ENCODE measurements around the gene PREP.

Gene PREP

DNA sequence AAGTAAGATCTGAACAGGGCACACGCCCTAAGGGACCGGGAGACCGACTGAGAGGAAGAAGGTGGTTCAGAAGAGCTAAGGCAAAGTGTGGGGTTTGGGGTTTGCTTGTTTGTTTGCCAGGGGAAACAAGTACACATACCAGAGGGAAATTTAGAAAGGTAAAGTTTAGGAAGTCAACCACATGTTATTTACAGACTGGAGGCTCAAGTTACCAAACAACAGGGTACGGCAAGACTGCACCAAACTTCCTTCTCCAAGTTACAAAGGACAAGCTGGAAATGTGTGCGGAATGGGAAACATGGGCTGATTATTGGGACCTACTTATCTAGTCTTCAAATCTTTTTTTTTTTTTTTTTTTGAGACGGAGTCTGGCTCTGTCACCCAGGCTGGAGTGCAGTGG lies 11.2 kb downstream of the PREP start:
- DNase-seq, result no peak

DNA sequence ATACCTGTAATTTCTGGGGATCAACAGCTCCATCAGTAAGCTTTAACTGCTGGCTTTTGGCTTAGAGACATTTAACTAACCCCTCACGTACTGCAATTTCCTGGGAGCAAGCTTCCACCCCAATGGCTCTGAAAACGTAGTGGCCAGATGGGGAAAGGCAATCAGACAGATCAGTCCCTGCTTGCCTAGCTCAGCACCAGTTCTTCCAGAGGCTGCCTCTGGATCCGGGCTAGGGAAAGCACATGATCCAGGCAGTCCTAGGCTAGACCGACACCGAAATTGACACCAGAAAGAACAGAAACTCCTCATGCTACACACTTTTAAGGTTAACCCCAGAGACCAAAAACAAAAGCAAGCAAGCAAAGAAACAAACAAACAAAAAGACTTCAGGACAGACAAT lies 13.3 kb downstream of the PREP start:
- DNase-seq, result no peak

DNA sequence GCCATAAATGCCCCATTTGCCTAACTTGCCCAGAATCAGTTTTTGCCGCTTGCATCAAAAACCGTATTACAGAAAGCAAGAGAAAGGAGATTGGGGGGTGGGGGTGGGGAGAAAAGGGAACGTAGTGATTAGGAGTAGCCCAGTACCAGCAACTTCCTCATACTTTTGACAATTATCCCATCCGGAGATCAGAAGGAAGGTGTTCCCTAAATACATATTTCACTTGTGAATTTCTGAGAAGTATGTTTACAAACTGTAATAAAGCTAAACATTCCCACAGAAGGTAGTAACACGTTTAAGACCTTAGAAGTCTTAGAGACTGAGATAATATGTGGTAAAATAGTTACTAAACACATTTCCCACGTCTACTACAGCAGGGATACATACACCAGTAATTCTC lies 14.5 kb downstream of the PREP start:
- DNase-seq, result no peak

DNA sequence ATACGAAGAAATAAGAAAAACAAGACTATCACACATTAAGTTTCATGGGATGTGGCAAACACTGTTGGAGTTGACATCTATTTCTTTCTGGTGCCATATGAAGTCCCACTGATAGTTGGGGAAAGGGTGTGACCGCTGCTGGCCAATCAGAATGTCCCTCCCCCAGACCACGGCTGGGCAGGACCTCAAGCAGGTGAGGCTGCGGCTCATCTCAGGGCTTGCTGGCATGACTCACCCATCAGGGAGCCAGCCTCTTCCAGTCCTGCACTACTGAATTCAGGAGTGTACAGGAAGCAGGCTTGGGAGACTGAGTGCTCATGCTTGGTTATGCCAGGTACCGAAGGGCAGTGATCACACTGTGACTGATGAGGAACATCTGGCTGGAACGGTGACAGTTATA lies 18.9 kb downstream of the PREP start:
- no peak for DNase-seq

DNA sequence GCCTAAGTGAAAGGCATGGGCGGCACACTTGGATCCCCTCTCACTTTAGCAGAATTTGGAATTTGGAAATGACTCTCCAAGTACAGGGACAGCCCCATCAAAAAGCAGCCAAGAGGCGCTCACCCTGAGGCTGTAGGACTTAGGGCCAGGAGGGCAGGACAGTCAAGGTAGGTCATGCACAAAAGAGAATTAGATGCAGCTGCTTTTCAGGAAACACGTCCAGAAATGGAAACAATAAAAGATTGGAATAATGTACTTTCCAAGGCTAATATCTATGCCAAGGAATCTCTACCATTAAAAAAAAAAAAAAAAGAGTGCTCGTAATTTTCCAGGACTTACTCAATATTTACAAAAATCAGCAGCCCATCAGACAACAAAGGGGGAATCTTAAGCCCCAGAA lies 19.9 kb downstream of the PREP start:
- DNase-seq, result no peak

DNA sequence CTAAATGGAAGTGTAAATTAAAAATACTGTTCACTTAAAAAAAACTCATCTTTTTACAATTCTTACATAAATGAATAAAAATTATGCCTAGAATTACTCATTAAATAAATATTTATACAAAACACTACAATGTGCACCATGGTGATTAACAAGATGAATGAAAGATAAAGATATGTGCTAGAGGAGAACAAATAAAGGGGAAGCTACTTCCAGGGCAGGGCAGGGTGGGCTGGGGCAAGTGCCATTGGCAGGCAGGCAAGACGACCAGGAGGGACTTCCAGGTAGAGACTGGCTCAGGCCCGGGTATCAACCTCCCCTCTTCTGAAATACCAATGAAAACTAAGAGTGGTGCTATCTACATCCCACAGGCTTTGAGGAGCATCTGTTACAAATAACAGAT lies 20.4 kb downstream of the PREP start:
- no peak for DNase-seq

DNA sequence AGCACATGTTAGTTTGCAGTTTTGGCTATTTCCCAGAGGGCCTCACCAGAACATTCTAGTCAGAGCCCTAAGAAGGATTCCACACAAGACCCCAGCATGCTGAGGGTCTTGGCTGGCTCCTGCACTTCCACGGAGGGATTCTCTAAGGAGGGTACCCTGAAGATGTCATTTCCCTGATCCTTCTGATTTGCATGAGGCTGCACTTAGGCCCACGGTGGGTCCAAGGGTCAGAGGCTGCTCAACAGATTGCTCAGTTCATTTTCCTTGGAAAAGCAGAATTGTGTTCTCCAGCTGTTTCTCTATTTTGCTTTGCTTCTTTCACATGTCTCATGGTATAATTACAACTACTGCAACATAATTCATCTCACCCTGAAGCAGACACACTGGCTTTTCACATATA lies 22.2 kb downstream of the PREP start:
- DNase-seq, result no peak

DNA sequence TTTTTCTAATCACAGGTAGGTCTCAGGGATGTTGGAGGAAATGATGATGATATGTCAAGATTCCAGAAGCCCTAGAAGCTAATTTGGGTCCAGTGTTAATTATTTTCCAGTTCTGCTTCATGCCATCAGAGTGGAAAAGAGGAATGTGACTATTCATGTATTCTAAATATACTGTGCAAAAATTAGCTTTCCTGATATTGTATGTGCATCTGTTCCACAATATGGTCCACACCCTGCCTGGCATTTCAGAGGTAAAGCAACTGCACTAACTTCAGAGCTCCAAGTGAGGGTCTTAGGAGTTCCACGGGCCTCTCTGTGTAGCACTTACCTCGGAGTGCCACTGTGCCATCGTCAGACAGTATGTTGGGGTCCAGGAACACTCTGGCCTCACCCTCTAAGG lies 27.1 kb downstream of the PREP start:
- no peak for DNase-seq

DNA sequence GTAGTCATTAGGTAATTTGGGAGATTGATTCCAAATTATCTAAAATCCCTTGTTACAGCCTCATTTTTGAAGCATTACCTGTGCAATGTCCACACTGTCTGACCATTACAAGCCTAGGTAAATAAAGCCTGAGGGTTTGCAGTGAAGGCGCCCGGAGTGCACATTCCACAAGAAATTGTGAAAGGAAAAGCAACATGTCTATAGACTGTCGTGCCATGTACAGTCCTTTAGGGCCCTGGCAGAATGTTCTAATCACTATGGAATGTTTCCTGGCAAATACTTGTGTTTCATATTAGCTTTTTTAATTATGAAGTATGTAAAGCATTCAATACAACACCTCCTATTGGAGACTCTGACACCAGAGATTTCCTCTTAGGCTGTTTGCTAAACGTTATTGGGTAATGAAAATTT lies 28.9 kb downstream of the PREP start:
- no peak for DNase-seq

DNA sequence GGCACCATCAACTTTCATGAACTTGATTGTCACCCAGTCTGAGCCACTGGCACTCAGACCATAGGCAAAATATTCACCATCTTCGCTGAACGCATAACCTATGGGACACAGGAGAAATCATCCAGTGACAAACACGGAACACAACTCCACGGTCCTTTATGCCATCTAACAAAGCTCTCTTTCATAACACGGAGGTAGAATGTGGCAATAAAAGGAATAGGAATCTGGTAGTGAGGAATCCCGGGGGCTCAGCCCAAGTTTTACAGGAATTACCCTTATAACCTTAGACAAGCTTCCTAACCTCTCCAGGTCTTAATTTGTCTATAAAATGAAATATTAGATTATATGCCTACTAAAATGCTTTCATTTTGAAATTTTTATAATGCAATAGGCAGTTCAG lies 29.4 kb downstream of the PREP start:
- no peak for DNase-seq

DNA sequence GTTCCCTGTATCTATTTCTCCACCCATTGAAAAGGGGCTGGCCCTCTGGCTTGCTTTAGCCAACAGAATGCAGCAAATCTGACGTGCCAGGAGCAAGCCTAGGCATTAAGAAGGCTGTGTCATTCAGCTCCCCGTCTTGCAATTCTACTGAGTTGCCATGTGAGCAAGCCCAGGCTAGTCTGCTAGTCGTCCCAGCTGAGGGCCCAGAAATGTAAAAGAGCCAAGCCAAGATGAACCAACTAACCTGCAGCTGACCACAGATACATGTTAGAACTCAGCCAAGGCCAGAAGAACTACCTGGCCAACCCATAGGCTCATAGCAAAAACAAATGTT lies 30.1 kb downstream of the PREP start:
- DNase-seq, result no peak

DNA sequence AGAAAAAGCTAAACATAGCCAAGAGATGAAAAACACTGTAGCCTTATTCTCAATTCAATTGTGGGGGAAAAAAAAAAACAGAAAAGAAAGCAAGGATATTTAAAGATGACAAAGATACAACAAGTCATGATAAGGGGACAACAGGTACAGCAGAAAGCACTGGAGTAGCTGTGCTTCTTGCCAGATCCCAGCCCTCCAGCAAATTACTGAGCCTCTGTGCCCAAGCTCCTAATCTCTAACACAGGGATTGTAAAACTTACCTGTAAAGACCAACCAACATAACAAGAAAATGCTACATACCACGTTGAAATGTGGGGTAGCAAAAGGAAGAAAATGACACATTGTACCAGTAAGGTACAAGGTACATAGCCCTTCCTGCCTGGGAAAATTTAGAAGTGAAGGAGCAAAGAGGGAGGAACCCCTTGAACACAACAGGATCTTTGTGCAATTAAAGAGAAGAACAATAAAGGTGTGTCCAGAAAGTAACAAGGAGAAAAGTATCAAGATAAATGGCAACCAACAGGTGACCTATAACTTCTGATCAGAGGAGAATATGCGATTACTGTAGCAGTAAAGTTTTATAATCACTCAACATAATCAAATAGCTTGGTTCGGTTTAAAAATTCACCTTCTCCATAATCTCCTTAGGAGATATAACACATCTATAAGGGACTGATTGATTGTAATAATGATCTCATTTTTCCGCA lies 30.6 kb downstream of the PREP start:
- DNase-seq, result no peak

DNA sequence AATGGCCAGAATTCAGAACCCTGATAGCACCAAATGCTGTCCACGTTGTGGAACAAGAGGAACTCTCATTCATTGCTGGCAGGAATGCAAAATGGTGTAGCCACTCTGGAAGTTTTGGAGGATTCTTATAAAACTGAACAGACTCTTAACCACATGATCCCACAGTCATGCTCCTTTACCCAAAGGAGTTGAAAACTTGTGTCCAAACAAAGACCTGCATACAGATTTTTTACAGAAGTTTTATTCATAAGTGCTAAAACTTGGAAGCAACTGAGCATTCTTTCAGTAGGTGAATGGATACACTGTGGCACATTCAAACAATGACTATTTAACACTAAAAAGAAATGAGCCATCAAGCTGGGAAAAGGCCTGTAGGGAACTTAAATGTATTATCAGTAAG lies 32.5 kb downstream of the PREP start:
- no peak for DNase-seq

DNA sequence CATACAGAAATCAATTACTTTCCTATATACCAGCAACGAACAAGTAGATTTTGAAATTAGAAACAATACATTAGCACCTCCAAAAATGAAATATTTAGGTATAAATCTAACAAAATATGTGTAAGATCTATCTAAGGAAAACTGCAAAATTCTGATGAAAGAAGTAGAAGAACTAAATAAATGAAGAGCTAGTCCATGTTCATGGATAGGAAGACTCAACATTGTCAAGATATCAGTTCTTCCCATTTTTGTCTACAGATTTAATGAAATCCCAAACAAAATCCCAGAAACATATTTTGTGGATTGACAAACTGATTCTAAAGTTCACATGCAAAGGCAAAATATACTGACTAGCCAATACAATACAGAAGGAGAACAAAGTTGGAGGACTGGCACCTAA lies 33.7 kb downstream of the PREP start:
- DNase-seq, result no peak

DNA sequence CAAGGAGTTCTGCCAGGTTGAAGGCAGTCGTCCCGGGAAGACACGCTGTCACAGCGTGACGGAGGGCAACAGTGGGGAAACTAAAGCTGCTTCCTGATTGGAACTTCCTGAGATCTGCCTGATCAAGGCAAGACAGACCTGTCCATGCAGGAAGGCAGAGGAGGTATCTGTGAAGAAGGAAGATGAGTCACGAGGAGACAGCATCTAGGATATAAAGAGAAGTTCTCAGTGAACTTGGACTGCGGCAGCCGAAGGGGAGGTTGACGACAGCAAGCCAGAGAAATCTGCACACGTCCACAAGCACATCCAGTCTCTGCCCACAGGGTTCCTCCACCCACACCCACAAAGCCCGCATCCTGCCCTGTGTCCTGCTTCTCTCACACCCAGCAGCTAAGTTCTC lies 38.6 kb downstream of the PREP start:
- DNase-seq, result no peak

DNA sequence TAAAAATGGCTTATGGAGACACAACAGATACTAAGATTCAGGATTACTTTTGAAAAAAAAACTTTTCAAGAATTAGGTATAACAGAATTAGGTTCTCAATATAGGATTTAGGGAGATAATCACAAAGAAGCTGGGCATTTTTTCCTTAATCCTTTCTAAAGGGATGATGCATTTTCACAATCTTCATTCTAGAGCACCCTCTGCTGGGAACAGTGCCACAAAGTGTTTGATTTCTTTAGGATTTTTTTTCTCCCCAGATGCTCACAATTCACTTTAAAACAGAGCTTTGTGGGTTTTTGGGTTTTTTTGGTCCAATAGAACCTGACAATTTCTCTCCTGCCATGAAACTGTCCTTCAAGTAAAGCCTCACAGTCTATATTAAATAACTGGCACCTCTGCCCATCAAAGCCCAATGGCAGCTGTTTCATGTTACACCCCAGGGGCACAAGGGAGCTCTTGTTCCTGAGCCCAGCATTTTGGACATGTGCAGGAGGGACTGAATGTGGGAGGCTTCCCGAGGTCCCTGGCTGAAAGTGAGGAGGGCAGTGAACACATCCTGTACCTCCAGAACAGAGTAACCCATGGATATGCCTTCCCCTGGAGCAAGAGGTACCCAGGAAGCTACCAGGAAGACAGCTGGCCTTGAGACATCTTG lies 39.7 kb downstream of the PREP start:
- no peak for DNase-seq

DNA sequence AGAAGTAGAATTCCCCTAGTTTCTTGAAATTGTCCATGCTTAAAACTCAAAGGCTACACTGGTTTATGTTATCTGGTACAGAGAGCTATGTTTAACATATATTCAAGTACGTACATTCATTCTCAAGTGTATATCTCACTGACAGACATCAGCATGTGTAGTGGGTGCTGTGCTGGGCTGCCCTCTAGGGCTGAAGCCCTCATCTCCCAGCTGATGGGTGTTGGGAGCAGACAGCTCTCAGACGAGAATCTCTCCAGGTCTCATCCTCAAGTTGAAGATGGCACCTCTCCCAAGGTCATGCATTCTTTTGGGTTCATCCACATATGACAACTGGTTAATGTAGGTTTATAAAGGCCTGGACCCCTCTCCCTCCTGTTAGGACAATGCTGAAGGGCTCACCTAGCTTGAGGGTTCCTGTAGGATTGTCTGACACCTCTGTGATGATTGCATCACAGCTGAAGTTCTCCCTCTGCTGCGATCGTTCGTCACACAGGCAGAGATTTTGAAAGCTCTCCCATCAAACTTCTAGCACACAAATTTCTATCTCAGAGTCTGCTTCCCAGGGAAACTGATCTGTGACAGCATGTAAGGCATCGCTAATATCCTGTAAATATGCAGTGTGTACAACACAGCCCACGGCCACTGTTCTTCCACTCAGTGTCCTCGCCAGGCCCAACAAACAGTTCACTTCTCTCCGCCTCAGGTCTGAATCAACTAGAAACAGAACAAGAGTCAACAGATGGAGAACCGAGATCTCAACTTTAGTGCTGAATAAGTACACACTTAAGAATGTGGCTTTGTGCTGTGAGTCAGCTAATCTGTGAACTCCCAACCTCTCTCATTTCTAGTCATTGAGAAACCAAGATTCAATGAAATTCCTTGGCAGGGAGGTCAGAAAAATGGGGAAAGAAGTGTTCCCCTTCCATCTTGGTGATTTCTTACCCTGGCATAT lies 43.2 kb downstream of the PREP start:
- no peak for DNase-seq

DNA sequence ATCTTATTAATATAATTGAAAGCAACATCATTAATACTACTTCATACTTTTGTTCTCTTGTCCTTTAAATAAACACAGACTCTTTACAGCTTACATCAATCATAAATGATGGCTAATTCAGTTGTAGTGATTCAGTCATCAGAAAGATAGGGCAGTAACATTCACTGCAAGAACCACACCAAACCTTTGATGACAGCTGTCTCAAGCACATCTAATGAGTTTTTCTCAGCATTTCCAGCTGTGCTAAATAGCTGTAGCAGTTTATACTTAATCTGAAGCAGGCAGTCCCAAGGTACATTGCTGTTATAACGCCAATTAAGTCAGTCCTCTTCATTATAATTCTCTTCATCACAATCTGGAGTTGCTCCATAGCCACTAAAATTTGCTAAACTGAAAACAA lies 45.7 kb downstream of the PREP start:
- DNase-seq, result no peak

DNA sequence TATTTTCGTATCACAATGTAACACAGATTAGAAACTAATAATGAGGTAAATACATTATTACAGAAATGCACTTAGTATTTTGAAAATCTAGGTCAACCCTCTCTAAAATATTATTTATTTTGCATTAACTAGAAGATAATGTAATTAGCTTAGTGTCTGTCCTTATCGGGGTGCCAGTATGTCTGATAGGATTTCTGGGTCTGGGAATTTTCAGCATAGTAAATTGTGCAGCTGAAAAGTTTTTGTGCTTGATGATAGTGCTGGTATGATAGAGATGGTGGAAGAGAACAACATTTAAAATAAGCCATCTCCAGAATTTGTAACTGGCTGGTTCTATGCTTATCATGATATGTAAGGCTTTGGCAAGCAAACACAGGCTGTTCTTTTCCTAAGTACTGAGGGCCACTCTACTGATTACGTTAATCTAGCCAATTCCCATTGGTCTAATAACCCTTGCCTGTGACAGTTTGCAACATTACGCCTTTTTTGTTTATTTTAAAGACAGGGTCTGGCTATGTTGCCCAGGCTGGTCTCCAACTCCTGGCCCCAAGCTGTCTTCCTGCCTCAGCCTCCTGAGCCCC lies 50.8 kb downstream of the PREP start:
- DNase-seq, result no peak

DNA sequence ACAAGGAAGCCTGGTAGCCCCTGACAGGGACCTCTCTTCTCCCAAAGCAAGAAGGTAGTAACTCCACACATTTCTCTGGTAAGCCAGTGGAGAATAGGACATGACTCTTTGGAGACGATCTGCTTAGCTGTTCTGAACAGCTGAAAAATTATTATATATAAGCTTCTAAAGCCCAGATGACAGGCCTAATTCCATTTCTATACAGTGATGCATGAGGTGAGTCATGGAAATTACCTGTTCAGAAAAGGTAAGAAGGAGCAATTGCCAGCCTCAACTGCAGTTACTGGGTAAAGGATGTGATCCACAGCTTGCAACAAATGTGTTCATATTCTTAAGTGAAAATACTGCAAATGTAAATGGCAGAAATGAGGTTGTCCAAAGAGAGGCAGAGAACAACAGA lies 54.0 kb downstream of the PREP start:
- DNase-seq, result no peak

DNA sequence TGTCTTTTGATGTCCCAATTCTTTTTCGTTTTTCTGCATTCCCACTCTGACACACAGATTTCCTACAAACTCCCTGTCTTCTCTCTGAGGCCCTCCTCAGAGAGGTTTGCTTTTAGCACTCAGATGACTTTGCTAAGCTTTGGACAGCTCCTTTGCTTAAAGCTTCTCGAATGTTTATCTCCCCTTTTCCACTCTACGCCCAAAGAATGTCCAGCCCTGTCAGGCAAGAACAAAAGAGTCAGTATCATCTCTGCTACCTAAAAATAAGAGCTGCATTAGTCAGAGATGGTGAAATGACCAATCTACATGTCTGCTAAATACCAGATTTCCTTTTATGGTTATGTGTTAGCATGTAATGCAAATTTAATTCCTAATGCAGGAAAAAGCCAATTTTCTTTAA lies 56.8 kb downstream of the PREP start:
- DNase-seq, result no peak

DNA sequence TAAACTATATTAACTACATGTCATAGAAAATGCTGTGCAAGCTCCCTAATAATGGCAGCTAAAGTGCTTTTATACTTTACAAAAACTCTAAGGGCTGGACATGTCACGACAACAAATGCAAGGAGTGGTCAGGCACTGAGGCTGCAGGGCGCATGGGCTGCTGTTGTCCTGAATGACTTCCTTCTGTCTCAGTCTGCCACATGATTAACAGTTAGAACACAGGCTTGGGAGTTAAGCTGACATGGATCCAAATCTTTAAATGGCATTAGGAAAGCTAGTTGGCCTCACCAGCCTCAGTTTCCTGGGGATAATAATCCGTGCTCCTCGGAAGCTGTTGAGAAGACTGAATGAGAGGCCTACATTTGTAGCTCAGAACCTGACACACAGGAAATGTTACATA lies 57.4 kb downstream of the PREP start:
- no peak for DNase-seq

DNA sequence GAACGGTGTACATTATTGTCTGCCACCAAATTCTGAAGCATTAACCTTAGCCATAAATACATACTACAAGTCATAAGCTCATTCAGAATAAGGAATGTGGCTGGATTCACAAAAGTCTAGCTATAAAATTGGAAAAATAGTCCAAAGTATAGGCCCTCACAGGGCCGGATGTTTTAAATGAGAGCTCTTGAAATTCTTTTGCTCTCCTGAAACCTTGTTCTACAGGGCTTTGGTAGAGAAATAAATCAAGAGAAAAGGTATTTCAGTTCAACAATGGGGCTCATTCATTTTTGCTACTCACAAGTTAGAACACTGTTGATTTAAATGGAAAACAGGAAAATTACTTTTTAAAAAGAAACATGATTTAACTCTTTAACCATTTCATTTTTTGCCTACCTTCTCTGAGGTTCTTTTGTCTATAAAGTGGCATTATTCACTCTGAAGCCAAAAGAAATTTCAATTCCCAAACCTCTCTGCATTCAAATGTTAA lies 58.0 kb downstream of the PREP start:
- no peak for DNase-seq

Data from CD4-positive, alpha-beta T cell treated with Interleukin-12 subunit alpha and Interleukin-12 subunit beta, for 1 hour (primary cell).